Measurements from ENCODE around the gene SPEM1.

- TF ChIP-seq CTCF (IDR thresholded peaks at IDR 0.05; ENCODE audit: low read depth, low read length) (no peak), EZH2phosphoT487 (IDR thresholded peaks at IDR 0.05; ENCODE audit: low read depth) (no peak)
Measured at GRCh38 chr17:7436556-7437368, 16.6 kb downstream of the SPEM1 start.
